Measurements from ENCODE around the gene SLC26A11.
A peak's percentile ranks its signal among the peaks of the same experiment; 100 is the strongest.
"Not testable (repeated sequence)": the region's sequence is repeated elsewhere in the genome, so short reads cannot be mapped to it uniquely, and the experiment has no call there.

The SLC26A11 gene

GRCh38 chr17:80244871-80245509, 24.8 kb downstream of the SLC26A11 start:
- no peak for DNase-seq (ENCODE audit: low spot score)

- no peak for DNase-seq (ENCODE audit: low spot score)
Measured at GRCh38 chr17:80245566-80246265, 25.5 kb downstream of the SLC26A11 start.

- DNase-seq (ENCODE audit: low spot score), result no peak
Measured at GRCh38 chr17:80246266-80246681, 26.0 kb downstream of the SLC26A11 start.

GRCh38 chr17:80246726-80247125, 26.5 kb downstream of the SLC26A11 start:
- DNase-seq (ENCODE audit: low spot score), result no peak

GRCh38 chr17:80247561-80247960, 27.3 kb downstream of the SLC26A11 start:
- no peak for DNase-seq (ENCODE audit: low spot score)

GRCh38 chr17:80248001-80248893, 28.0 kb downstream of the SLC26A11 start:
- no peak for DNase-seq (ENCODE audit: low spot score)

- DNase-seq (ENCODE audit: low spot score), result no peak
Measured at GRCh38 chr17:80248894-80249710, 28.9 kb downstream of the SLC26A11 start.

- DNase-seq (ENCODE audit: low spot score), result no peak
Measured at GRCh38 chr17:80251966-80252365, 31.7 kb downstream of the SLC26A11 start.

GRCh38 chr17:80252871-80253270, 32.6 kb downstream of the SLC26A11 start:
- DNase-seq (ENCODE audit: low spot score), result peak; percentile 50

- DNase-seq (ENCODE audit: low spot score), result no peak
Measured at GRCh38 chr17:80253631-80254395, 33.6 kb downstream of the SLC26A11 start.

GRCh38 chr17:80254396-80255251, 34.4 kb downstream of the SLC26A11 start:
- DNase-seq (ENCODE audit: low spot score), result peak; percentile 48

GRCh38 chr17:80256034-80256350, 35.8 kb downstream of the SLC26A11 start:
- no peak for DNase-seq (ENCODE audit: low spot score)

- no peak for DNase-seq (ENCODE audit: low spot score)
Measured at GRCh38 chr17:80257716-80258213, 37.5 kb downstream of the SLC26A11 start.

GRCh38 chr17:80258296-80258695, 38.1 kb downstream of the SLC26A11 start:
- not testable (repeated sequence) for DNase-seq (ENCODE audit: low spot score)

- DNase-seq (ENCODE audit: low spot score), result no peak
Measured at GRCh38 chr17:80259457-80260068, 39.3 kb downstream of the SLC26A11 start.

- DNase-seq (ENCODE audit: low spot score), result peak; percentile 93
Measured at GRCh38 chr17:80260069-80260535, 39.9 kb downstream of the SLC26A11 start.

- peak; percentile 86 for DNase-seq (ENCODE audit: low spot score)
Measured at GRCh38 chr17:80260791-80261158, 40.5 kb downstream of the SLC26A11 start, which contains the start of gene RNF213. Gene RNF213 (plus strand): TSS chr17:80260852. CDS start chr17:80263682, 2,830 bp downstream.

- peak; percentile 67 for DNase-seq (ENCODE audit: low spot score)
Measured at GRCh38 chr17:80261159-80261894, 41.1 kb downstream of the SLC26A11 start.

GRCh38 chr17:80261895-80262279, 41.7 kb downstream of the SLC26A11 start:
- DNase-seq (ENCODE audit: low spot score), result no peak

Measured in HuH-7.5 (cell line).